Upper lobe of right lung (tissue), 1 donor: ENCODE results near the gene SPNS1. TPM values are rescaled to one million over a fixed set of nuclear protein-coding genes. Genes with fewer than 3 reads are reported as not detected.
"Not testable (repeated sequence)": the region's sequence is repeated elsewhere in the genome, so short reads cannot be mapped to it uniquely, and the experiment has no call there.

Source experiments
- ATAC-seq: fragments of 200-7000 bp; cut with Tn5 transposase; one replicate; pipeline ENCODE4 v1.9.1; 2020; ENCODE audit warnings: mild to moderate bottlenecking, moderate library complexity
- DNase-seq: peaks from one replicate; pipeline ENCODE4 v3.0.0-alpha.2; 2020
- H3K27ac ChIP-seq: fragments of 200-600 bp; one replicate; pipeline ENCODE4 v1.8.0; 2022
- H3K27me3 ChIP-seq: fragments of 200-600 bp; one replicate; pipeline ENCODE4 v1.8.0; 2022; ENCODE audit warnings: mild to moderate bottlenecking
- H3K36me3 ChIP-seq: fragments of 200-600 bp; one replicate; pipeline ENCODE4 v1.8.0; 2022
- H3K4me1 ChIP-seq: fragments of 200-600 bp; one replicate; pipeline ENCODE4 v1.8.0; 2022
- H3K4me3 ChIP-seq: fragments of 200-600 bp; one replicate; pipeline ENCODE4 v1.8.0; 2022; ENCODE audit warnings: mild to moderate bottlenecking
- H3K9me3 ChIP-seq: fragments of 200-600 bp; one replicate; pipeline ENCODE4 v1.8.0; 2022
- CTCF ChIP-seq: fragments of 200-600 bp; IDR thresholded peaks from one replicate; pipeline ENCODE4 v1.8.0; 2022; ENCODE audit warnings: antibody characterized with exemption
- intact Hi-C: fragments of 100-400 bp; cut with DNase I; formaldehyde crosslinking; loops from one replicate; pipeline ENCODE4 v1.11.0; 2022
- total RNA-seq: library from RNA; stranded (reverse); fragmentation: NEBNext Ultra II Directional; extraction: Animal tissue kit (Norgen Biotek cat#: 25700); gene quantifications from one replicate; pipeline ENCODE4 v1.2.1, GENCODE V29; 2021
- donor health status: DM: no; HTN: yes; CAD: no; lungs with severe emphysema.

SPNS1 gene
- total RNA-seq, 1 donor from 2014 or later, result 52.2 TPM

DNA sequence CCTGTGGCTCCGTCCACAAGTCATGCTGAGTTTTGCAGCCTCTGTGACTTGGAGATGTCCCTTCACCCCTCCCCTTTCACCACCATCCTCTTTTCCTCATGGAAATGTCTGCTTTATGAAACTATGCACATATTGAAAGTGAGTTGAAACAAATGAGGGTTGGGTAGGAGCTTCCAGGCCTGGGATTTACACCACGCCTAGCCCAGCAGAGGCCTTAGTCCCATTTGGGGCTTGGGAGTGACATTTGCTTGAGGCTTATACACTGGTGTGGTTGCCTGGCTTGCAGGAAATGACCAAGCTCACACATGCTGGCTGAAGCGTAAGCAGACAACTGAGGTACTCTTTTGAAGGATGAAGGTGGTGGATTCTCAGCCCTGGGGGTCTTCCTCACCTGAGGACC lies 10.5 kb upstream of the SPNS1 start:
- no peak for ATAC-seq
- Histone ChIP-seq H3K4me1 (no peaks in the 10 kb centered on the region), H3K27me3 (no peaks in the 10 kb centered on the region), H3K4me3 (no peak overlapping the region), H3K36me3 (peaks cover 55% of the 10 kb centered on the region), H3K27ac (no peak overlapping the region), H3K9me3 (no peaks in the 10 kb centered on the region)
- no peak for TF ChIP-seq CTCF
- intact Hi-C loops, result no loop called here
- DNase-seq, result no peak

GRCh38 chr16:28964496-28964895 lies 10.1 kb upstream of the SPNS1 start:
- no peaks in the 10 kb centered on the region for H3K27me3 ChIP-seq
- DNase-seq (no peak), ATAC-seq (no peak)
- no peaks in the 10 kb centered on the region for H3K4me1 ChIP-seq
- H3K27ac ChIP-seq, result no peak overlapping the region
- no peak overlapping the region for H3K4me3 ChIP-seq
- intact Hi-C loops, result no loop called here
- no peak for TF ChIP-seq CTCF
- H3K36me3 ChIP-seq, result peaks cover 51% of the 10 kb centered on the region
- H3K9me3 ChIP-seq, result no peaks in the 10 kb centered on the region

DNA sequence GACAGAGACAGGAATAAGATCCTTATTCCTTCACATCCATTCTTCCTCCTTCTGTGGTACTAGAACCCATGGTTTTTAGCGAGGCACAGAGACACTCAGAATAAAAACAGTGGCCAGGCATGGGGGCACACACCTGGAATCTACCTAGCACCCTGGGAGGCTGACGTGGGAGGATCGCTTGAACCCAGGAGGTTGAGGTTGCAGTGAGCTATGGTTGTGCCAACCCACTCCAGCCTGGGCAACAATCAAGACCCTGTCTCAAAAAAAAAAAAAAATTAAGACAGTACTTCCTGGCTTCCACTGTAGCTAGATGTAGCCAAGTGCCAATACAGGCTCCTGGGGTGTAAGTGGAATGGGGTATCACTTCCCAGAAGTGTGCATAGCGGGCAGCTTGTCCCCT lies 7.4 kb upstream of the SPNS1 start:
- Histone ChIP-seq H3K9me3 (no peaks in the 10 kb centered on the region), H3K27me3 (no peaks in the 10 kb centered on the region), H3K27ac (no peak overlapping the region), H3K4me1 (no peaks in the 10 kb centered on the region), H3K4me3 (no peak overlapping the region), H3K36me3 (peaks cover 32% of the 10 kb centered on the region)
- DNase-seq, result no peak
- TF ChIP-seq CTCF, result no peak
- intact Hi-C loops, result no loop called here
- no peak for ATAC-seq

- H3K4me1 ChIP-seq, H3K27me3 ChIP-seq, H3K36me3 ChIP-seq, ATAC-seq, DNase-seq, intact Hi-C loops, H3K27ac ChIP-seq, H3K9me3 ChIP-seq, H3K4me3 ChIP-seq: not testable (repeated sequence)
Measured at GRCh38 chr16:28969696-28970095, 4.9 kb upstream of the SPNS1 start.

- peak; percentile 38 for ATAC-seq
Measured at GRCh38 chr16:28974007-28974436, 556 bp upstream of the SPNS1 start.

GRCh38 chr16:28975158-28975599 lies 601 bp downstream of the SPNS1 start:
- intact Hi-C loops, result no loop called here
- peak; percentile 1 for ATAC-seq
- H3K27ac ChIP-seq, result peak overlapping the region; percentile 87

More at GRCh38 chr16:28974007-28974436, 556 bp upstream of the SPNS1 start:
- Histone ChIP-seq H3K4me3 (peak overlapping the region; percentile 98), H3K9me3 (no peaks in the 10 kb centered on the region), H3K4me1 (peaks cover 16% of the 10 kb centered on the region), H3K36me3 (peaks cover 9% of the 10 kb centered on the region), H3K27ac (peak overlapping the region; percentile 87), H3K27me3 (no peaks in the 10 kb centered on the region)
- TF ChIP-seq CTCF, result peak; percentile 60
- peak; percentile 77 for DNase-seq
- intact Hi-C loops, result no loop called here

More at GRCh38 chr16:28975158-28975599, 601 bp downstream of the SPNS1 start:
- Histone ChIP-seq H3K4me1 (peaks cover 16% of the 10 kb centered on the region), H3K27me3 (no peaks in the 10 kb centered on the region), H3K4me3 (peak overlapping the region; percentile 98), H3K9me3 (no peaks in the 10 kb centered on the region), H3K36me3 (peaks cover 21% of the 10 kb centered on the region)
- DNase-seq, result no peak
- TF ChIP-seq CTCF, result no peak
